ENCODE data around the gene POU3F3. TPM values are rescaled to one million over a fixed set of nuclear protein-coding genes. Genes with fewer than 3 reads are reported as not detected.

The POU3F3 gene
- polyA plus RNA-seq, 3 donors, result not detected

GRCh38 chr2:104889960-104890684 lies 36.2 kb downstream of the POU3F3 start:
- H3K36me3 ChIP-seq (replicated peaks in 1 of 2; ENCODE audit: control insufficient read depth in 1 of 2, insufficient read depth in 2 of 2, low read length in 2 of 2), result no peaks in the 10 kb centered on the region
- no peaks in the 10 kb centered on the region for H3K36me3 Mint-ChIP-seq
- H3K4me1 ChIP-seq (ENCODE audit: control insufficient read depth in 1 of 2, insufficient read depth in 2 of 2, low read length in 2 of 2), result peaks cover 24 to 28% of the 10 kb centered on the region in 2 donors
- H3K79me2 ChIP-seq (ENCODE audit: insufficient read depth, low read length), result no peaks in the 10 kb centered on the region
- H3K4me1 Mint-ChIP-seq, result peaks cover 26% of the 10 kb centered on the region
- intact Hi-C loops (cut with micrococcal nuclease), result no loop called here
- peaks cover 0 to 12% (median 4%) of the 10 kb centered on the region in 7 donors for H3K9me3 Mint-ChIP-seq
- H3K4me2 ChIP-seq (replicated peaks; ENCODE audit: extremely low read depth, low read length, poor library complexity, severe bottlenecking), result no peak overlapping the region
- no peak for DNase-seq
- no peak overlapping the region for H3K9ac ChIP-seq (ENCODE audit: insufficient read depth, low read length, poor library complexity, severe bottlenecking)
- H3K27me3 ChIP-seq (ENCODE audit: control insufficient read depth in 2 of 2, insufficient read depth in 2 of 2, low read length in 2 of 2), result no peaks in the 10 kb centered on the region
- H2AFZ ChIP-seq (ENCODE audit: insufficient read depth, low read depth, low read length, poor library complexity, severe bottlenecking), result peak overlapping the region; percentile 0
- H4K20me1 ChIP-seq (ENCODE audit: insufficient read depth, low read length), result no peaks in the 10 kb centered on the region
- no peak for TF ChIP-seq CTCF (IDR thresholded peaks at IDR 0.05)
- 76% methylated on average over 12 of the region's 15 CpGs for WGBS (ENCODE audit: insufficient coverage)
- peak overlapping the region in 1 of 7 donors; percentile 16 for H3K27ac Mint-ChIP-seq
- H3K9me3 ChIP-seq (replicated peaks in 1 of 2; ENCODE audit: control insufficient read depth in 1 of 2, insufficient read depth in 1 of 2, low read length in 2 of 2), result no peaks in the 10 kb centered on the region
- H3K27ac ChIP-seq (ENCODE audit: low read depth in 1 of 2, low read length in 2 of 2), result no peak overlapping the region
- peaks cover 0 to 6% (median 2%) of the 10 kb centered on the region in 3 donors for H3K27me3 Mint-ChIP-seq (ENCODE audit: low read depth in 3 of 3)
- H3K4me3 ChIP-seq (replicated peaks in 1 of 3; ENCODE audit: low read depth in 2 of 3, low read length in 3 of 3), result no peak overlapping the region
- H3K4me3 Mint-ChIP-seq, result peak overlapping the region in 1 of 2 donors; percentile 21

- Mint-ChIP-seq H3K27ac (peak overlapping the region in 1 of 7 donors; percentile 16), H3K4me3 (no peak overlapping the region), H3K36me3 (no peaks in the 10 kb centered on the region), H3K27me3 (ENCODE audit: low read depth in 3 of 3) (peaks cover 0 to 8% (median 5%) of the 10 kb centered on the region in 3 donors), H3K4me1 (peaks cover 26% of the 10 kb centered on the region), H3K9me3 (peaks cover 0 to 12% (median 4%) of the 10 kb centered on the region in 7 donors)
- Histone ChIP-seq H3K79me2 (ENCODE audit: insufficient read depth, low read length) (no peaks in the 10 kb centered on the region), H3K4me1 (ENCODE audit: control insufficient read depth in 1 of 2, insufficient read depth in 2 of 2, low read length in 2 of 2) (peaks cover 24 to 28% of the 10 kb centered on the region in 2 donors), H4K20me1 (ENCODE audit: insufficient read depth, low read length) (no peaks in the 10 kb centered on the region), H3K27ac (ENCODE audit: low read depth in 1 of 2, low read length in 2 of 2) (no peak overlapping the region), H2AFZ (ENCODE audit: insufficient read depth, low read depth, low read length, poor library complexity, severe bottlenecking) (peak overlapping the region; percentile 0), H3K9ac (ENCODE audit: insufficient read depth, low read length, poor library complexity, severe bottlenecking) (no peak overlapping the region), H3K4me2 (replicated peaks; ENCODE audit: extremely low read depth, low read length, poor library complexity, severe bottlenecking) (no peak overlapping the region), H3K9me3 (replicated peaks in 1 of 2; ENCODE audit: control insufficient read depth in 1 of 2, insufficient read depth in 1 of 2, low read length in 2 of 2) (no peaks in the 10 kb centered on the region), H3K36me3 (replicated peaks in 1 of 2; ENCODE audit: control insufficient read depth in 1 of 2, insufficient read depth in 2 of 2, low read length in 2 of 2) (no peaks in the 10 kb centered on the region), H3K4me3 (replicated peaks in 1 of 3; ENCODE audit: low read depth in 2 of 3, low read length in 3 of 3) (no peak overlapping the region), H3K27me3 (ENCODE audit: control insufficient read depth in 2 of 2, insufficient read depth in 2 of 2, low read length in 2 of 2) (no peaks in the 10 kb centered on the region)
- no peak for TF ChIP-seq CTCF (IDR thresholded peaks at IDR 0.05)
- intact Hi-C loops (cut with micrococcal nuclease), result no loop called here
- WGBS (ENCODE audit: insufficient coverage), result 91% methylated on average over 8 of the region's 10 CpGs
- DNase-seq, result no peak
These were observed 36.8 kb downstream of the POU3F3 start for GRCh38 chr2:104890685-104891069.
